ENCODE measurements around the gene RNPS1. TPM values are rescaled to one million over a fixed set of nuclear protein-coding genes. Genes with fewer than 3 reads are reported as not detected.

The RNPS1 gene
- total RNA-seq, 1 donor from 2014 or later = 231 TPM

GRCh38 chr16:2214719-2214968, 53.3 kb downstream of the RNPS1 start, which contains the start of gene PGP:
Gene PGP (minus strand): TSS chr16:2214840. CDS start chr16:2214777, 63 bp downstream.
- no peak for TF ChIP-seq CTCF (conservative IDR thresholded peaks at IDR 0.05; ENCODE audit: low read depth, low read length)
- H3K4me3 ChIP-seq (ENCODE audit: low read depth, low read length) = peak within 1 kb of the TSS; percentile 85
- DNase-seq (ENCODE audit: low read depth) = no peak

GRCh38 chr16:2213817-2214718, 53.9 kb downstream of the RNPS1 start:
- peak overlapping the region; percentile 69 for H3K4me3 ChIP-seq (ENCODE audit: low read depth, low read length)
- TF ChIP-seq CTCF (conservative IDR thresholded peaks at IDR 0.05; ENCODE audit: low read depth, low read length) = no peak
- no peak for DNase-seq (ENCODE audit: low read depth)

- no peak for TF ChIP-seq CTCF (conservative IDR thresholded peaks at IDR 0.05; ENCODE audit: low read depth, low read length)
- no peak for DNase-seq (ENCODE audit: low read depth)
- H3K4me3 ChIP-seq (ENCODE audit: low read depth, low read length) = peak overlapping the region; percentile 69
Measured at GRCh38 chr16:2212362-2213324, 55.3 kb downstream of the RNPS1 start.

GRCh38 chr16:2211923-2212347, 56.0 kb downstream of the RNPS1 start:
- no peak for TF ChIP-seq CTCF (conservative IDR thresholded peaks at IDR 0.05; ENCODE audit: low read depth, low read length)
- peak overlapping the region; percentile 69 for H3K4me3 ChIP-seq (ENCODE audit: low read depth, low read length)
- no peak for DNase-seq (ENCODE audit: low read depth)

GRCh38 chr16:2210386-2211365, 57.2 kb downstream of the RNPS1 start, which contains the start of gene BRICD5:
Gene BRICD5 (minus strand): TSS chr16:2210863. CDS start chr16:2210833, 30 bp downstream.
- no peak within 1 kb of the TSS for H3K4me3 ChIP-seq (ENCODE audit: low read depth, low read length)
- DNase-seq (ENCODE audit: low read depth) = no peak
- TF ChIP-seq CTCF (conservative IDR thresholded peaks at IDR 0.05; ENCODE audit: low read depth, low read length) = no peak

GRCh38 chr16:2210009-2210332, 58.0 kb downstream of the RNPS1 start:
- no peak for TF ChIP-seq CTCF (conservative IDR thresholded peaks at IDR 0.05; ENCODE audit: low read depth, low read length)
- H3K4me3 ChIP-seq (ENCODE audit: low read depth, low read length) = no peak overlapping the region
- no peak for DNase-seq (ENCODE audit: low read depth)

Data from epithelial cell of proximal tubule (primary cell).